Measurements from ENCODE around the gene CDA.

GRCh38 chr1:20552728-20553445, 36.0 kb upstream of the CDA start:
- TF ChIP-seq CTCF (IDR thresholded peaks at IDR 0.05) (no peak), POLR2A (IDR thresholded peaks at IDR 0.05) (no peak), POLR2AphosphoS5 (IDR thresholded peaks at IDR 0.05) (no peak)
